Tibial nerve (tissue), 4 donors: ENCODE results near the gene GAST. TPM values are rescaled to one million over a fixed set of nuclear protein-coding genes. Genes with fewer than 3 reads are reported as not detected.

Source experiments
- DNase-seq, 2 donors: peaks; one replicate each; pipeline ENCODE4 v3.0.0-alpha.2; 2019; ENCODE audit warnings: low spot score in 2 of 2
- H3K27ac ChIP-seq, 4 donors: fragments of 200-600 bp; sonication (generic) in 3 of 4; one replicate each; pipeline ENCODE4 v1.5.1; 2017 to 2019; ENCODE audit warnings: mild to moderate bottlenecking in 1 of 4
- H3K27me3 ChIP-seq, 2 donors: fragments of 200-600 bp; sonication (generic) in 1 of 2; one replicate each; pipeline versions ENCODE4 v1.5.1 to v1.6.0; 2017 to 2019
- H3K36me3 ChIP-seq, 3 donors: fragments of 200-600 bp; sonication (generic); one replicate each; pipeline ENCODE4 v1.5.1; 2018 to 2019
- H3K4me1 ChIP-seq, 4 donors: fragments of 200-600 bp; sonication (generic) in 3 of 4; one replicate each; pipeline ENCODE4 v1.5.1; 2017 to 2019
- H3K4me3 ChIP-seq, 4 donors: fragments of 200-600 bp; sonication (generic) in 3 of 4; one replicate each; pipeline ENCODE4 v1.5.1; 2017 to 2019; ENCODE audit warnings: mild to moderate bottlenecking in 1 of 4, moderate library complexity in 1 of 4
- H3K9me3 ChIP-seq, 4 donors: fragments of 200-600 bp; sonication (generic) in 3 of 4; one replicate each; pipeline ENCODE4 v1.5.1; 2017 to 2019
- CTCF ChIP-seq, 5 experiments: fragments of 200-600 bp in 3 of 5; fragments of 450-650 bp in 2 of 5; sonication (generic) in 3 of 5; IDR thresholded peaks; one replicate each; pipeline ENCODE4 v1.5.1; 2016 to 2019; ENCODE audit warnings: antibody characterized with exemption in 5 of 5, mild to moderate bottlenecking in 3 of 5, moderate library complexity in 2 of 5
- EP300 ChIP-seq, 2 donors: sonication (generic); formaldehyde crosslinking; IDR thresholded peaks; one replicate each; pipeline ENCODE4 v1.6.1; 2017; ENCODE audit warnings: antibody characterized with exemption in 2 of 2, mild to moderate bottlenecking in 1 of 2
- POLR2A ChIP-seq, 2 donors: fragments of 450-650 bp; IDR thresholded peaks; one replicate each; pipeline ENCODE4 v1.6.1; 2017; ENCODE audit warnings: antibody characterized with exemption in 2 of 2, mild to moderate bottlenecking in 2 of 2, moderate library complexity in 2 of 2
- WGBS, 2 donors: methylation state at CpG; one replicate each; pipeline ENCODE4 v1.1.5; 2018; 5-methylcytosine and 5-hydroxymethylcytosine counted together
- total RNA-seq, 4 donors: library from RNA; depleted of rRNA; stranded (reverse); fragments of >200 nt; gene quantifications; one replicate each; pipeline ENCODE4 v1.1.0, GENCODE V29; 2016

The GAST gene
- total RNA-seq, 4 donors from 2014 or later = not detected

GRCh38 chr17:41748275-41748674, 36.1 kb downstream of the GAST start:
- H3K27ac ChIP-seq = no peak overlapping the region
- WGBS, 2 donors = 81 to 85% methylated on average over 6 of the region's 6 CpGs
- no peaks in the 10 kb centered on the region for H3K4me1 ChIP-seq
- no peak overlapping the region for H3K4me3 ChIP-seq
- no peak for DNase-seq
- no peaks in the 10 kb centered on the region for H3K9me3 ChIP-seq
- TF ChIP-seq EP300 (IDR thresholded peaks at IDR 0.05) (no peak), CTCF (IDR thresholded peaks at IDR 0.05) (no peak), POLR2A (IDR thresholded peaks at IDR 0.05) (no peak)
- no peaks in the 10 kb centered on the region for H3K27me3 ChIP-seq
- H3K36me3 ChIP-seq = no peaks in the 10 kb centered on the region

DNA sequence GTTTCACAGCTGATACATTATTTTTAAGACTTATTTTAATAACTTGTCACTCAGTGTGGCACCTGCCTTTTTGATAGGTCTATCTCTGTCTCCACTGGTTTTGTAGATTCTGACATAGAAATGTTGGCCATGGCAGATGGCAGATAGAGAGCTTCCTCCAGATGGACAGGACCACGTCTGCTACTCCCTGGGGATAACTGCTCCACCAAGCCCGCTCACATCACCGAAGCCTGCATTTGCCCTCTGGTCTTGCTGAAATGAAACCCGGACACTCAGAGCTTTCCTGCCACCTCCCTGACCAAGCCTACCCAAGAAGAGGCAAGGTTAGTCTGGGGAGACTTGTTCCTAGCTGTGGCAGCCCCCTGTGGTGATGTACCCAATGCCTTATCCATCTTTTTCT, 38.7 kb downstream of the GAST start:
- no peak overlapping the region for H3K4me3 ChIP-seq
- peaks cover 0 to 21% (median 0%) of the 10 kb centered on the region in 3 donors for H3K36me3 ChIP-seq
- WGBS, 2 donors = 65 to 77% methylated on average over 4 of the region's 4 CpGs
- H3K27ac ChIP-seq = no peak overlapping the region
- no peaks in the 10 kb centered on the region for H3K4me1 ChIP-seq
- no peaks in the 10 kb centered on the region for H3K9me3 ChIP-seq
- H3K27me3 ChIP-seq = no peaks in the 10 kb centered on the region
- TF ChIP-seq EP300 (IDR thresholded peaks at IDR 0.05) (no peak), POLR2A (IDR thresholded peaks at IDR 0.05) (no peak), CTCF (IDR thresholded peaks at IDR 0.05) (no peak)
- no peak for DNase-seq

- Histone ChIP-seq H3K9me3 (no peaks in the 10 kb centered on the region), H3K36me3 (peaks cover 0 to 26% (median 0%) of the 10 kb centered on the region in 3 donors), H3K4me1 (no peaks in the 10 kb centered on the region), H3K27me3 (no peaks in the 10 kb centered on the region), H3K4me3 (no peak overlapping the region), H3K27ac (no peak overlapping the region)
- 60 to 73% methylated on average over 3 of the region's 3 CpGs for WGBS, 2 donors
- no peak for DNase-seq
- TF ChIP-seq EP300 (IDR thresholded peaks at IDR 0.05) = no peak
Observed at GRCh38 chr17:41751288-41751687, 39.2 kb downstream of the GAST start.

GRCh38 chr17:41754066-41754465, 41.9 kb downstream of the GAST start:
- TF ChIP-seq EP300 (IDR thresholded peaks at IDR 0.05) = no peak
- Histone ChIP-seq H3K36me3 (peaks cover 0 to 53% (median 0%) of the 10 kb centered on the region in 3 donors), H3K27me3 (no peaks in the 10 kb centered on the region), H3K9me3 (no peaks in the 10 kb centered on the region), H3K27ac (no peak overlapping the region), H3K4me1 (no peaks in the 10 kb centered on the region), H3K4me3 (no peak overlapping the region)
- no peak for DNase-seq
- WGBS, 2 donors = 79 to 86% methylated on average over 11 to 12 of the region's 12 CpGs

GRCh38 chr17:41758601-41759000, 46.5 kb downstream of the GAST start:
- Histone ChIP-seq H3K4me3 (no peak overlapping the region), H3K4me1 (no peaks in the 10 kb centered on the region), H3K9me3 (no peaks in the 10 kb centered on the region), H3K36me3 (peaks cover 0 to 97% (median 19%) of the 10 kb centered on the region in 3 donors), H3K27me3 (no peaks in the 10 kb centered on the region), H3K27ac (no peak overlapping the region)
- TF ChIP-seq EP300 (IDR thresholded peaks at IDR 0.05) = no peak
- TF ChIP-seq CTCF (IDR thresholded peaks at IDR 0.05) = no peak
- TF ChIP-seq POLR2A (IDR thresholded peaks at IDR 0.05) = no peak
- DNase-seq = no peak
- 78 to 80% methylated on average over 9 of the region's 9 CpGs for WGBS, 2 donors

DNA sequence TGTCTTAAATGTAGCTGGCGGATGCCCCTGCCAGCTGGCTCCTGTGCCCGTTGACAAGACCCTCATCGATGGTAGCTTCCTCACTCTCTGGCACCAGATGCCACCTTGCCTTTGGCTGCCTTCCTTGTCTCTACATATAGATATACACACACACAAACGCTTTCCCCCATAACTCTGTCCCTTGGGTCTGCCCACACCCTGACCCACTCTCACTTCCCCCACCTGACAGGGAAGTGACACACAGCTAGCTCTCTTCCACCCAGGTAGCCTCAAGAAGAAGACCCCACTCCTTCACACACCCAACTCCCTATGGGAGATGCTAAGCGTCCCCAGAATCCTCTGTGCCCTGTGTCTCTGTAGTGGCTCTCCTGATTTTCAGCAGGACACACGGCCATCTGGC, 48.7 kb downstream of the GAST start:
- no peak overlapping the region for H3K27ac ChIP-seq
- no peak for TF ChIP-seq POLR2A (IDR thresholded peaks at IDR 0.05)
- no peak for TF ChIP-seq EP300 (IDR thresholded peaks at IDR 0.05)
- no peak for TF ChIP-seq CTCF (IDR thresholded peaks at IDR 0.05)
- no peaks in the 10 kb centered on the region for H3K4me1 ChIP-seq
- no peaks in the 10 kb centered on the region for H3K27me3 ChIP-seq
- no peak for DNase-seq
- peaks cover 3 to 98% (median 21%) of the 10 kb centered on the region in 3 donors for H3K36me3 ChIP-seq
- WGBS, 2 donors = 92 to 95% methylated on average over 6 of the region's 6 CpGs
- no peaks in the 10 kb centered on the region for H3K9me3 ChIP-seq
- no peak overlapping the region for H3K4me3 ChIP-seq
